ENCODE data around the gene MEIS1. TPM values are rescaled to one million over a fixed set of nuclear protein-coding genes. Genes with fewer than 3 reads are reported as not detected.
"Not testable (repeated sequence)": the region's sequence is repeated elsewhere in the genome, so short reads cannot be mapped to it uniquely, and the experiment has no call there.

MEIS1 gene
- total RNA-seq, 1 donor from 2014 or later: 107 TPM

DNA sequence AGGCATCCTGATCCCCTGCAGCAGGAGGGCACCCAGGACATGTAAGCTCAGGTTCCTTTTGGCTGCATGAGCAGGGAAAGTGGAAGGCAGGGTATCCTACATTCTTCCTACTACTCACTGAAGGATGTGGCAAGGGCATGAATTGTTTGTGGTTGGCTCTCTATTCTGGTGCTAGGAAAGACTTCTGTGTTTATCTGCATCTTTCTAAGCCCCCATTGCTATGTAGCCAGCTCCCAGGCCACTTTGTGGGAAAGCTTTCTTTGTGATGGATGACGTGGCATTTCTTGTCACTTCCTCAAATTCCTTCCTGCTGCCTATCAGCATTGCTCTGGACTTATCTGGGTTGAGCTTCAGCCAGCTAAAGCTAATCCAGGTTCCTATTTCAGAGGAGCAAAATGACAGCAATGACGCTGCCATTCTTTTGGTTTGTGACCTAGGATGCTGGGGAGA, 46.2 kb downstream of the MEIS1 start:
- no peak for DNase-seq (ENCODE audit: low read depth, low spot score)
- Mint-ChIP-seq H3K27ac (ENCODE audit: unreplicated experiment) (peak overlapping the region; percentile 20), H3K27me3 (ENCODE audit: low read depth) (no peaks in the 10 kb centered on the region), H3K36me3 (ENCODE audit: low read depth) (peaks cover 42% of the 10 kb centered on the region), H3K4me3 (no peak overlapping the region), H3K4me1 (peaks cover 12% of the 10 kb centered on the region), H3K9me3 (peaks cover 8% of the 10 kb centered on the region)
- TF ChIP-seq, protein P1, sequence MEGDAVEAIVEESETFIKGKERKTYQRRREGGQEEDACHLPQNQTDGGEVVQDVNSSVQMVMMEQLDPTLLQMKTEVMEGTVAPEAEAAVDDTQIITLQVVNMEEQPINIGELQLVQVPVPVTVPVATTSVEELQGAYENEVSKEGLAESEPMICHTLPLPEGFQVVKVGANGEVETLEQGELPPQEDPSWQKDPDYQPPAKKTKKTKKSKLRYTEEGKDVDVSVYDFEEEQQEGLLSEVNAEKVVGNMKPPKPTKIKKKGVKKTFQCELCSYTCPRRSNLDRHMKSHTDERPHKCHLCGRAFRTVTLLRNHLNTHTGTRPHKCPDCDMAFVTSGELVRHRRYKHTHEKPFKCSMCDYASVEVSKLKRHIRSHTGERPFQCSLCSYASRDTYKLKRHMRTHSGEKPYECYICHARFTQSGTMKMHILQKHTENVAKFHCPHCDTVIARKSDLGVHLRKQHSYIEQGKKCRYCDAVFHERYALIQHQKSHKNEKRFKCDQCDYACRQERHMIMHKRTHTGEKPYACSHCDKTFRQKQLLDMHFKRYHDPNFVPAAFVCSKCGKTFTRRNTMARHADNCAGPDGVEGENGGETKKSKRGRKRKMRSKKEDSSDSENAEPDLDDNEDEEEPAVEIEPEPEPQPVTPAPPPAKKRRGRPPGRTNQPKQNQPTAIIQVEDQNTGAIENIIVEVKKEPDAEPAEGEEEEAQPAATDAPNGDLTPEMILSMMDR (conservative IDR thresholded peaks at IDR 0.05): no peak

GRCh38 chr2:66485252-66485651, 50.3 kb downstream of the MEIS1 start:
- H3K9me3 Mint-ChIP-seq; H3K4me3 Mint-ChIP-seq; H3K27me3 Mint-ChIP-seq (ENCODE audit: low read depth); H3K27ac Mint-ChIP-seq (ENCODE audit: unreplicated experiment); DNase-seq (ENCODE audit: low read depth, low spot score): not testable (repeated sequence)
- Mint-ChIP-seq H3K4me1 (peaks cover 37% of the 10 kb centered on the region), H3K36me3 (ENCODE audit: low read depth) (peaks cover 33% of the 10 kb centered on the region)

GRCh38 chr2:66488946-66489345, 54.0 kb downstream of the MEIS1 start:
- Mint-ChIP-seq H3K4me1 (peaks cover 62% of the 10 kb centered on the region), H3K27me3 (ENCODE audit: low read depth) (no peaks in the 10 kb centered on the region), H3K9me3 (peaks cover 3% of the 10 kb centered on the region), H3K4me3 (peak overlapping the region; percentile 18), H3K36me3 (ENCODE audit: low read depth) (peaks cover 23% of the 10 kb centered on the region), H3K27ac (ENCODE audit: unreplicated experiment) (no peak overlapping the region)
- TF ChIP-seq, protein P1 (conservative IDR thresholded peaks at IDR 0.05): no peak
- DNase-seq (ENCODE audit: low read depth, low spot score): no peak

- H3K27me3 Mint-ChIP-seq (ENCODE audit: low read depth): no peaks in the 10 kb centered on the region
- peaks cover 67% of the 10 kb centered on the region for H3K4me1 Mint-ChIP-seq
- peak overlapping the region; percentile 18 for H3K4me3 Mint-ChIP-seq
- no peak overlapping the region for H3K27ac Mint-ChIP-seq (ENCODE audit: unreplicated experiment)
- DNase-seq (ENCODE audit: low read depth, low spot score): no peak
- H3K36me3 Mint-ChIP-seq (ENCODE audit: low read depth): peaks cover 22% of the 10 kb centered on the region
- H3K9me3 Mint-ChIP-seq: peaks cover 3% of the 10 kb centered on the region
- TF ChIP-seq, protein P1 (conservative IDR thresholded peaks at IDR 0.05): no peak
These were observed 54.5 kb downstream of the MEIS1 start for GRCh38 chr2:66489436-66489835.

- Mint-ChIP-seq H3K27me3 (ENCODE audit: low read depth) (no peaks in the 10 kb centered on the region), H3K4me3 (no peak overlapping the region), H3K36me3 (ENCODE audit: low read depth) (peaks cover 15% of the 10 kb centered on the region), H3K9me3 (no peaks in the 10 kb centered on the region), H3K27ac (ENCODE audit: unreplicated experiment) (no peak overlapping the region), H3K4me1 (peaks cover 75% of the 10 kb centered on the region)
- DNase-seq (ENCODE audit: low read depth, low spot score): no peak
- TF ChIP-seq, protein P1 (conservative IDR thresholded peaks at IDR 0.05): no peak
These were observed 55.7 kb downstream of the MEIS1 start for GRCh38 chr2:66490588-66491001.

- peaks cover 87% of the 10 kb centered on the region for H3K4me1 Mint-ChIP-seq
- no peaks in the 10 kb centered on the region for H3K9me3 Mint-ChIP-seq
- no peaks in the 10 kb centered on the region for H3K27me3 Mint-ChIP-seq (ENCODE audit: low read depth)
- H3K36me3 Mint-ChIP-seq (ENCODE audit: low read depth): peaks cover 3% of the 10 kb centered on the region
- H3K4me3 Mint-ChIP-seq: no peak overlapping the region
- H3K27ac Mint-ChIP-seq (ENCODE audit: unreplicated experiment): no peak overlapping the region
- no peak for DNase-seq (ENCODE audit: low read depth, low spot score)
- TF ChIP-seq, protein P1 (conservative IDR thresholded peaks at IDR 0.05): no peak
These were observed 59.8 kb downstream of the MEIS1 start for GRCh38 chr2:66494708-66495107.

All from neural crest cell (in vitro differentiated cells).